Caki2 (cell line): ENCODE measurements around the gene KCNIP1. TPM values are rescaled to one million over a fixed set of nuclear protein-coding genes. Genes with fewer than 3 reads are reported as not detected.
"Not testable (repeated sequence)": the region's sequence is repeated elsewhere in the genome, so short reads cannot be mapped to it uniquely, and the experiment has no call there.

Experiments used
- DNase-seq: peaks from one replicate; pipeline ENCODE4 v3.0.0-alpha.2; 2015; ENCODE audit warnings: low read depth
- in situ Hi-C: cut with HindIII; loops from 2 replicates; pipeline ENCODE4 v1.10.0; 2016; ENCODE audit warnings: low sequenced_read_pairs, low pct_unique_long_range_greater_than_20kb, mixed read lengths
- total RNA-seq: library from RNA; depleted of rRNA; stranded (reverse); fragments of >200 nt; shearing (Covaris generic); gene quantifications from 2 replicates; pipeline ENCODE4 v1.2.3, GENCODE V29; 2014; ENCODE audit warnings: low replicate concordance; rRNA removed

The KCNIP1 gene
- total RNA-seq, 1 experiment from 2014 or later, result not detected

- no peak for DNase-seq
- in situ Hi-C loops, result no loop called here
Measured at GRCh38 chr5:170760113-170760512, 256.3 kb downstream of the KCNIP1 start.

GRCh38 chr5:170761048-170761707, 257.4 kb downstream of the KCNIP1 start:
- no peak for DNase-seq
- in situ Hi-C loops, result no loop called here

- no peak for DNase-seq
- in situ Hi-C loops, result no loop called here
Measured at GRCh38 chr5:170761708-170762066, 257.9 kb downstream of the KCNIP1 start.

GRCh38 chr5:170762298-170762697, 258.5 kb downstream of the KCNIP1 start:
- in situ Hi-C loops, DNase-seq: not testable (repeated sequence)

GRCh38 chr5:170765868-170766267, 262.0 kb downstream of the KCNIP1 start:
- in situ Hi-C loops, DNase-seq: not testable (repeated sequence)

- in situ Hi-C loops, result no loop called here
- no peak for DNase-seq
Measured at GRCh38 chr5:170769246-170769645, 265.4 kb downstream of the KCNIP1 start.

GRCh38 chr5:170769898-170770416, 266.1 kb downstream of the KCNIP1 start:
- DNase-seq, result no peak
- in situ Hi-C loops, result no loop called here

DNA sequence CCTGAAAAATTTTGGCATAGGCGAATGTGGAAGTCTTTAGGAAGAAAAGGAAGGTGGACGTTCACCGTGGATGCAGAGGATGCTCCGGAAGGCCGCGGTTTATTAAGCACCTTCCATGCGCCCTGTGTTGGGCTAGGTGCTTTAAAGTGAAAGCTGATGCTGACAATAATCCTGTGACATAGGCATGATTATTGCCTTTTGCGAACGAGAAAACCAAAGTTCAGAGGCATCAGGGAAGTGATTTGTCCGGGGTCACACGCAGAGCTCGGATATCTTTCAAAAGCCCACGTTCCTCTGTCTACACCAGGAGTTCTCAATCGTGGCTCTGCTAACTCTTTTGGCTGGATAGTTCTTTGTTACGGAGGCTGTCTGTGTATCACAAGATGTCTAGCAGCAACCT, 267.7 kb downstream of the KCNIP1 start:
- in situ Hi-C loops, result no loop called here
- no peak for DNase-seq

DNA sequence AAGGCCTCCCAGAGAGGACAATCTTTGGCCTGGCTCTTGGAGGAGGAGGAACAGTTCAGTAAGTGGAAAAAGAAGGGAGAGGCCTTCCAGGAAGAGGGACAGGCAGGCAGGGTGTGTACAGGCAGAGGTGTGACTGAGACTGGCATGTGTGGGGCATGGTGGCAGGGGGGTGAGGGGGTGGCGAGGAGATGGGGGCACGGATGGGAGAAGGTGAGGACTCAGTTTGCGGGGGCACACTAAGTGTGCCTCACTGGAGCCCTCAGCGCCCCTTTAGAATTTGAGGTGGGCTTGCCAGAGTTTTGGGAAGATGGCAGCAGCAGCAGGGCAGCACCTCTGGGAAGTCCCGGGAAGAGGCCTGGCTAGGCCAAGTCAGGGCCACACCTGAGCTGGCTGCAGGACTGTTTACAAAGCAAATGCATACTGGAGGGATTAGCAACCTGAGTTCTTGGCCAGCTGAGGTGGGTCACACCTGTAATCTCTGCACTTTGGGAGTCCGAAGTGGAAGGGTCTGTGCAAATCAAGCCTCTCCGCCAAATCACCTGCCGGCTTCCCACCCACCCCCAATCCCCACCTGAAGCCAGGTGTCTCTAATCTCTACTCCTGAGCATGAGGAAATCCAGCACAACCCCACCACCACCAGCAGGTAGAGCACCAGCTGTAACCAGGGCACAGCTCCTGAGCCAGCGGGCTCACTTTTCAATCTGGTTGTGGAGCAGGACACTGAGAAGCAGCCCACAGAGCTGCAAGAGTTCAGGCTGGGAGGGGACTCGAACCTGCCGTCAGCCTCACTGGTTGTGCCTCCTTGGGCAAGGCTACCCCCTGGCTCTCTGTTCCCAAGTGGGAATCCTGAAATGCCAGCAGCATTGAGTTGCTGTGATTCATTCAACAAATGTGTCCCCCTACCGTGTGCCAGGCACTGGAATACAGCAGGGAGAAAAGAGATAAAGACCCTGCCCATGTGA, 269.5 kb downstream of the KCNIP1 start:
- in situ Hi-C loops, result no loop called here
- DNase-seq, result no peak

GRCh38 chr5:170774831-170775230, 271.0 kb downstream of the KCNIP1 start:
- no peak for DNase-seq
- in situ Hi-C loops, result no loop called here

GRCh38 chr5:170781946-170782345, 278.1 kb downstream of the KCNIP1 start:
- no peak for DNase-seq
- in situ Hi-C loops, result no loop called here

DNA sequence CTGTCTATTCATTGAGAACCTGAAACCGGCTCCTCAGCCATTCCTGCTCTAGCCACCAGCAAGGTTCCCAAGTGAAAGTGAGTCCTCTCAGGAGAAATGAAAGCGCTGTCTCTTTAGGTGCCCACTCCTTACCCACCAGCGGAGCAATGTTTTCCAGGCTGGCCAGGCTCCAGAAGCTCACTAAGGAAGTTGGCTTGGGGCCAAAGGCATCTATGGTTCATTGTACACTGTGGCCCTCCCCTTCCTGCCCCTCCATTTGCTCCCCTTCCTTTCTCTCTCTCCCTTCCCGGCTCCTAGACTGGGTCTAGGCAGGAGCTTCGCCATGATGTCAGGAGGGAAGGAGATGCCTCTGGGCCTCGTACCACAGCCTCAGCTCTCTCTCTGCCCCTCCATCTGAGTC, 278.6 kb downstream of the KCNIP1 start:
- in situ Hi-C loops, result no loop called here
- no peak for DNase-seq

DNA sequence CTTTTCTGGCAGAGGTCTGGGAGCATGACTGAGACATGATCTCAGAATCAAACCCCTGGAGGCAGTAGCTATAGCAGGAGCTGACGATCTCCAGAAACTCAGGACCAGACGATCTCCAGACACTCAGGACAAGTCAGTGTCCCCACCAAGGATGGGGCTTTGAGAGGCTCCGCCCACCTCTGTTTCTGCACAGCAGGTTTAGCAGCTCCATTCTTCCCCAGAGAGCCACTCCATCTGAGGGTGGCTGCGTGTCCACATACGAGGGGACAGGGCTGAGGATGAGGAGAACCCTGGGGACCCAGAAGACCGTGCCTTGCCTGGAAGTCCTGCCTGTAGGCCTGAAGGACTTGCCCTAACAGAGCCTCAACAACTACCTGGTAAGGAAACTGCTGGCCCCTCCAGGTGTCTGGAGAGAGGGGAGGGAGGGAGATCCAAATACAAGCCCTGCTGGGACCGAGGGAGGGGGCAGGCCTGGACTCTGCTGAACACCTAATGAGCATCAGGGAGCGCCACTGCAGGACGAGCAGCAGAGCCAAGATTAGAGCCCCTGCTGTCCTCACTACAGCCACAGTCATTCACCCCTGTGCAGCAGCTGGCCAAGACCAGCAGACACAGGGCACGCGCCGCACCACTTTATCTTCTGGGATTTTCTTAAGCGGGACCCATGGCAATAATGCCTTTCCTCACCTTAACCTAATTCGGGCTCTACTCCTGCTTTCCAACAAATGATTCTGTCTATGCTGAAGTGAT, 279.9 kb downstream of the KCNIP1 start, which contains the start of gene GABRP:
TSS of gene GABRP (plus strand) at position 228 of the 750 bp plus-strand sequence. CDS start 4,891 bp downstream, outside the sequence.
- in situ Hi-C loops, result no loop called here
- no peak for DNase-seq

DNA sequence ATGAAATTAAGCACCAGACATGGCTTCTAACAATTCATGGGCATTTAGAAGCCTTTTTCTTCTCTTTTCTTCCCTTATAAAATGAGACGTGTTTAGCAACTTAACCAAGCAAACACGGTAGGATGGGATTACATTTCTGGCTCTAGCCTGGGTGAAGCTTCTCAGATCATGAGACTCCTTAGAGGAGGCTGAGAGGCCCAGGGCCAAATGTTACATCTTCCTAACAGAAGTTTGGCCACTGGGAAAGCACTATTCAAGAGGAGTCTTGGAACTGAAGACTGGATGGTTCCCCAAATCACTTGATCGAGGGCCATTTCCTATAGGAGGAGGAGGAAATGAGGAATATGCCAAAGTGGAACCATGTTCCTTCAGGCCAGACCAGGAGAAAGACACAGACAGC, 281.6 kb downstream of the KCNIP1 start:
- in situ Hi-C loops, result no loop called here
- DNase-seq, result no peak

Other genes with a start within 250 kb of the KCNIP1 start
- gene LCP2, start 206.2 kb upstream of the KCNIP1 start, total RNA-seq, result not detected in 2 replicates
- 0.14 TPM in 1 of 2 replicates, not detected in the other for gene KCNMB1, start 114.7 kb upstream of the KCNIP1 start, total RNA-seq